ENCODE measurements around the gene HSD11B2.

HSD11B2 gene

GRCh38 chr16:67438098-67438791 is 7.3 kb downstream of the HSD11B2 start:
- no peak for DNase-seq

- no peak for DNase-seq
Measured at GRCh38 chr16:67438824-67439393, 8.0 kb downstream of the HSD11B2 start.

GRCh38 chr16:67441271-67441753 is 10.4 kb downstream of the HSD11B2 start:
- DNase-seq: no peak

GRCh38 chr16:67441907-67442306 is 11.0 kb downstream of the HSD11B2 start:
- DNase-seq: no peak

- no peak for DNase-seq
Measured at GRCh38 chr16:67442581-67443255, 11.8 kb downstream of the HSD11B2 start.

GRCh38 chr16:67443265-67443664 is 12.3 kb downstream of the HSD11B2 start:
- DNase-seq: no peak

GRCh38 chr16:67444259-67445125 is 13.6 kb downstream of the HSD11B2 start:
- no peak for DNase-seq

- DNase-seq: no peak
Measured at GRCh38 chr16:67445126-67445426, 14.2 kb downstream of the HSD11B2 start.

GRCh38 chr16:67445441-67445912 is 14.6 kb downstream of the HSD11B2 start:
- no peak for DNase-seq

- DNase-seq: no peak
Measured at GRCh38 chr16:67445913-67446907, 15.3 kb downstream of the HSD11B2 start.

GRCh38 chr16:67446968-67447507 is 16.1 kb downstream of the HSD11B2 start:
- DNase-seq: no peak

GRCh38 chr16:67447508-67448076 is 16.7 kb downstream of the HSD11B2 start:
- DNase-seq: peak; percentile 51

- DNase-seq: no peak
Measured at GRCh38 chr16:67448580-67448979, 17.7 kb downstream of the HSD11B2 start.

GRCh38 chr16:67449336-67449735 is 18.4 kb downstream of the HSD11B2 start:
- no peak for DNase-seq

- no peak for DNase-seq
Measured at GRCh38 chr16:67449739-67450138, 18.8 kb downstream of the HSD11B2 start.

- DNase-seq: no peak
Measured at GRCh38 chr16:67451061-67451703, 20.3 kb downstream of the HSD11B2 start.

- DNase-seq: no peak
Measured at GRCh38 chr16:67451704-67452435, 20.9 kb downstream of the HSD11B2 start.

- no peak for DNase-seq
Measured at GRCh38 chr16:67454104-67454503, 23.2 kb downstream of the HSD11B2 start.

- DNase-seq: no peak
Measured at GRCh38 chr16:67454852-67455251, 23.9 kb downstream of the HSD11B2 start.
